HEK293 (cell line): ENCODE measurements around the gene CYP27C1.

Experiments used
- CTCF ChIA-PET: fragments of 350-600 bp; formaldehyde crosslinking; extraction: SDS; loops from one replicate; lab custom pipeline; 2021; ENCODE audit warnings: antibody characterized with exemption; lab: Yijun Ruan, JAX
- POLR2A ChIA-PET: fragments of 300-600 bp; formaldehyde crosslinking; extraction: SDS; loops from one replicate; lab custom pipeline; 2020; ENCODE audit warnings: antibody characterized with exemption, inconsistent platforms; lab: Yijun Ruan, JAX
- H3K27ac ChIP-seq: fragments of 200-500 bp; sonication (Bioruptor generic); 2 replicates; pipeline ENCODE4 v1.5.1; 2014; ENCODE audit warnings: low read depth, low read length, control low read depth, inconsistent platforms; ENCODE audit errors: extremely low read depth
- H3K36me3 ChIP-seq, 2 experiments: fragments of 200-500 bp in 1 of 2; sonication (Bioruptor generic) in 1 of 2; 1 replicate in 1 of 2; 2 replicates in 1 of 2; pipeline ENCODE4 v1.5.1; 2014 to 2017; ENCODE audit warnings: inconsistent platforms in 2 of 2, low read length in 2 of 2; ENCODE audit not compliant: control insufficient read depth in 2 of 2, insufficient read depth in 1 of 2
- H3K4me1 ChIP-seq: fragments of 200-500 bp; sonication (Bioruptor generic); 2 replicates; pipeline ENCODE4 v1.5.1; 2014; ENCODE audit warnings: mild to moderate bottlenecking, low read length, inconsistent platforms; ENCODE audit not compliant: control insufficient read depth, insufficient read depth
- H3K4me3 ChIP-seq: 2 replicates; pipeline ENCODE4 v1.5.1; 2011; ENCODE audit warnings: low read depth, mild to moderate bottlenecking, control low read depth, low read length, moderate library complexity
- H3K9me3 ChIP-seq: fragments of 200-500 bp; sonication (Bioruptor generic); 2 replicates; pipeline ENCODE4 v1.5.1; 2014; ENCODE audit warnings: low read depth, low read length, inconsistent platforms; ENCODE audit not compliant: control insufficient read depth, insufficient read depth
- GFI1B ChIP-seq: fragments of 450-650 bp; formaldehyde crosslinking; IDR thresholded peaks from 2 replicates; pipeline ENCODE4 v1.5.1; 2016; ENCODE audit warnings: missing biosample characterization, missing genetic modification characterization
- MEIS1 ChIP-seq: sonication (generic); formaldehyde crosslinking; IDR thresholded peaks from 2 replicates; pipeline ENCODE4 v1.8.1; 2022; ENCODE audit warnings: missing genetic modification reagents, mild to moderate bottlenecking, borderline replicate concordance
- MYNN ChIP-seq: fragments of 450-650 bp; formaldehyde crosslinking; IDR thresholded peaks from 2 replicates; pipeline ENCODE4 v1.5.1; 2016; ENCODE audit warnings: missing biosample characterization, missing genetic modification characterization, borderline replicate concordance
- PRDM1 ChIP-seq: fragments of 450-650 bp; formaldehyde crosslinking; IDR thresholded peaks from 2 replicates; pipeline ENCODE4; 2016; ENCODE audit warnings: missing biosample characterization, missing genetic modification characterization
- SP7 ChIP-seq: fragments of 450-650 bp; formaldehyde crosslinking; IDR thresholded peaks from 2 replicates; pipeline ENCODE4 v1.5.1; 2016; ENCODE audit warnings: missing biosample characterization, missing genetic modification characterization
- ZBTB21 ChIP-seq: fragments of 450-650 bp; formaldehyde crosslinking; IDR thresholded peaks from 2 replicates; pipeline ENCODE4 v1.5.1; 2017; ENCODE audit warnings: missing biosample characterization, missing genetic modification characterization
- ZNF175 ChIP-seq: fragments of 450-650 bp; formaldehyde crosslinking; IDR thresholded peaks from 2 replicates; pipeline ENCODE4 v1.5.1; 2016; ENCODE audit warnings: missing biosample characterization, missing genetic modification characterization
- ZNF202 ChIP-seq: fragments of 450-650 bp; formaldehyde crosslinking; IDR thresholded peaks from 2 replicates; pipeline ENCODE4 v1.5.1; 2016; ENCODE audit warnings: missing biosample characterization, missing genetic modification characterization, borderline replicate concordance
- ZNF211 ChIP-seq: fragments of 450-650 bp; formaldehyde crosslinking; IDR thresholded peaks from 2 replicates; pipeline ENCODE4 v1.5.1; 2016; ENCODE audit warnings: low read depth, missing biosample characterization, missing genetic modification characterization
- ZNF324 ChIP-seq: fragments of 450-650 bp; formaldehyde crosslinking; IDR thresholded peaks from 2 replicates; pipeline ENCODE4 v1.5.1; 2016; ENCODE audit warnings: missing biosample characterization, missing genetic modification characterization
- ZNF335 ChIP-seq: fragments of 450-650 bp; formaldehyde crosslinking; conservative IDR thresholded peaks from 2 replicates; pipeline ENCODE4 v1.5.1; 2016; ENCODE audit warnings: missing biosample characterization, missing genetic modification characterization
- ZNF391 ChIP-seq: fragments of 450-650 bp; formaldehyde crosslinking; IDR thresholded peaks from 2 replicates; pipeline ENCODE4 v1.5.1; 2016; ENCODE audit warnings: low read depth, missing biosample characterization, missing genetic modification characterization, borderline replicate concordance
- TF ChIP-seq, protein P1 (sequence below): fragments of 450-650 bp; formaldehyde crosslinking; IDR thresholded peaks from 2 replicates; pipeline ENCODE4 v1.5.1; 2016; ENCODE audit warnings: missing biosample characterization, missing genetic modification characterization

Gene CYP27C1

DNA sequence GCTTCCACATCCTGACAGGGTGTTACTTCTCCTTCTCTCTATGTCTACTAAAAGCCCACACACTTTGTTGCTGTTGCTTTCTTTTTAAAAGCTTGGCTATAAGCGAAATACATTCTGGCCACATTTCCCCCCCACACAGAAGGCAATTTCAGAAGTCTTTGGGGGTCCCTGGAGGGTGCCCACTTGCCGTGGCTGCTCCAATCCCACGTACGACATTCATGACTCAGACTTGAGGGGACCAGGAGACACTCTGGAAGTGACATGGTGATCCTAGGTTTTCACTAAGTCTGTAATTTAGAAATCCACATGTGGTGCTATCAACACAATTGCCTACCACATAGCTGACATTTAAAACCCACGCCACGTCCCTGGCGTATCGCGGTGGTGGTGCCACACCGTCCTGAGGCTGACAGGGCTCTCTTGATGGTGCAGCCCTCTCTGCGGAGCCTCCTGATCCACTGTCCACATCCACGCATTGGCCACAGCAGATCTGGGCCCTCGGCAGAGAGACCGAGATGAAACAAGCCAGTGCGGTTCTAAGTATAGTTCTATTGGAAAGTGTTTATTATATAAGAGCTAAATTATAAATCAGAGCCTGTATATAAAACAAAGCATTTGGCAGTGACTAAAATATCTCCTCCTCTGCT lies 42.4 kb downstream of the CYP27C1 start:
- Histone ChIP-seq H3K4me1 (no peaks in the 10 kb centered on the region), H3K36me3 (no peaks in the 10 kb centered on the region), H3K27ac (no peak overlapping the region), H3K4me3 (no peak overlapping the region), H3K9me3 (no peaks in the 10 kb centered on the region)
- CTCF ChIA-PET = no interaction called here
- POLR2A ChIA-PET = no interaction called here
- TF ChIP-seq ZNF202 = no peak
- no peak for TF ChIP-seq ZNF324 (tag by site-specific recombination)

DNA sequence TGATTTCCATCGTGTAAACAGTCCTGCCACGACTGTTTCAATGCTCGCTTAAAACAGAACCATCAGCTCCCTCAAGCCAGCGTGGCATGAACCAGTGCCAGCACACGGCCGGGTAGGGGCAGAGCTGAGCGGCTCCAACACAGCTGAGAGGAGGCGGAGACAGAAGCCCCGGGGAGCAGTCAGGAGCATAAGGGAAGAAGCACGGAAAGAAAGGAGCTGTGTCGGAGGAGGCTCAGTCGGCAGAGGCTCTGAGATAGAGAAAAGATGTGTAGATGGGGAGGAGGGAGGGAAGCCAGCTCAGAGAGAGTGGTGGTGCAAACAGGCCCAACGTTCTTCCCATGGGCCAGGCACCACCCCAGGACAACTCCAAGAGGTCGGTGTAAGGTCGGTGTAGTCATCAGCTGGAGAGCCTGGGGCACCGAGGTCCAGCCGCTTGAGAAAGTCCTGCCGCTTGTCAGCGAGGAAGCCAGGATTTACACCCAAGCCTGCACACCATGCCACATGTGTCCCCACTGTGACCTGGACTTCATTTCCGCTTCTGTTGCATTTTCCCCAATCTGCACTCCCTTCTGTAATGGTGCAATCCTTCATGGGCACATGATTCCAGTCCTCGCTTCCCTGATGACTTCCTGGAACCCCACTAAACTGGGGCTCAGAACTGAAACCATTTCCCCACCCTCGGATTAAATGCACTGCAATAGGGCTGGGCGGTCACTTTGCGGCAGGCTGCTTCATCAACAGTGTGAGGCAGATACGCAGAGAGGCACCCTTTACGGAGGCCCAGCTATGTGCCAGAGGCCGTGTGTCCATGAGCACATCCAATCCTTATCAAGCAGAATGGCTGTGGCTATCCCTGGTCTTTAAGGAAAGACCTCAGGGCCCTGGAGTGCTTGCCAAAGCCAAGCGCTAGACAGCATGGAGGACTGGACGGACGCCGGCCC lies 43.5 kb downstream of the CYP27C1 start:
- Histone ChIP-seq H3K4me3 (no peak overlapping the region), H3K36me3 (no peaks in the 10 kb centered on the region), H3K4me1 (no peaks in the 10 kb centered on the region), H3K9me3 (no peaks in the 10 kb centered on the region), H3K27ac (no peak overlapping the region)
- ChIA-PET POLR2A (no interaction called here), CTCF (interaction anchor here (0.6 to 0.8 kb wide), 3 partner anchors 89 to 302 kb away, joined by 3 to 4 read pairs (median 3); no protein-coding TSS in a partner anchor)
- TF ChIP-seq, protein P1, sequence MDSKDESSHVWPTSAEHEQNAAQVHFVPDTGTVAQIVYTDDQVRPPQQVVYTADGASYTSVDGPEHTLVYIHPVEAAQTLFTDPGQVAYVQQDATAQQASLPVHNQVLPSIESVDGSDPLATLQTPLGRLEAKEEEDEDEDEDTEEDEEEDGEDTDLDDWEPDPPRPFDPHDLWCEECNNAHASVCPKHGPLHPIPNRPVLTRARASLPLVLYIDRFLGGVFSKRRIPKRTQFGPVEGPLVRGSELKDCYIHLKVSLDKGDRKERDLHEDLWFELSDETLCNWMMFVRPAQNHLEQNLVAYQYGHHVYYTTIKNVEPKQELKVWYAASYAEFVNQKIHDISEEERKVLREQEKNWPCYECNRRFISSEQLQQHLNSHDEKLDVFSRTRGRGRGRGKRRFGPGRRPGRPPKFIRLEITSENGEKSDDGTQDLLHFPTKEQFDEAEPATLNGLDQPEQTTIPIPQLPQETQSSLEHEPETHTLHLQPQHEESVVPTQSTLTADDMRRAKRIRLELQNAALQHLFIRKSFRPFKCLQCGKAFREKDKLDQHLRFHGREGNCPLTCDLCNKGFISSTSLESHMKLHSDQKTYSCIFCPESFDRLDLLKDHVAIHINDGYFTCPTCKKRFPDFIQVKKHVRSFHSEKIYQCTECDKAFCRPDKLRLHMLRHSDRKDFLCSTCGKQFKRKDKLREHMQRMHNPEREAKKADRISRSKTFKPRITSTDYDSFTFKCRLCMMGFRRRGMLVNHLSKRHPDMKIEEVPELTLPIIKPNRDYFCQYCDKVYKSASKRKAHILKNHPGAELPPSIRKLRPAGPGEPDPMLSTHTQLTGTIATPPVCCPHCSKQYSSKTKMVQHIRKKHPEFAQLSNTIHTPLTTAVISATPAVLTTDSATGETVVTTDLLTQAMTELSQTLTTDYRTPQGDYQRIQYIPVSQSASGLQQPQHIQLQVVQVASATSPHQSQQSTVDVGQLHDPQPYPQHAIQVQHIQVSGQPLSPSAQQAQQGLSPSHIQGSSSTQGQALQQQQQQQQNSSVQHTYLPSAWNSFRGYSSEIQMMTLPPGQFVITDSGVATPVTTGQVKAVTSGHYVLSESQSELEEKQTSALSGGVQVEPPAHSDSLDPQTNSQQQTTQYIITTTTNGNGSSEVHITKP (tag by site-specific recombination) = no peak
- TF ChIP-seq GFI1B (tag by site-specific recombination) (no peak), ZNF175 (tag by site-specific recombination) (no peak), ZNF335 (tag by site-specific recombination) (no peak), PRDM1 (tag by site-specific recombination) (no peak), ZNF391 (tag by site-specific recombination) (no peak), SP7 (tag by site-specific recombination) (no peak)

- POLR2A ChIA-PET = no interaction called here
- Histone ChIP-seq H3K9me3 (no peaks in the 10 kb centered on the region), H3K4me3 (no peak overlapping the region), H3K36me3 (no peaks in the 10 kb centered on the region), H3K4me1 (no peaks in the 10 kb centered on the region)
- TF ChIP-seq ZNF211 (tag by site-specific recombination) (no peak), MEIS1 (CRISPR knock-in tag) (no peak), MYNN (tag by site-specific recombination) (no peak), ZBTB21 (tag by site-specific recombination) (no peak)
- TF ChIP-seq, all 188 proteins: peak for 0
- no peak overlapping the region for H3K27ac ChIP-seq
- CTCF ChIA-PET = interaction anchor here (0.6 kb wide), 2 partner anchors 90 to 102 kb away, joined by 3 to 4 read pairs; no protein-coding TSS in a partner anchor
Observed at GRCh38 chr2:127175751-127176354, 44.2 kb downstream of the CYP27C1 start.
